Measurements from ENCODE around the gene TFAP2C.
"Not testable (repeated sequence)": the region's sequence is repeated elsewhere in the genome, so short reads cannot be mapped to it uniquely, and the experiment has no call there.

The TFAP2C gene

DNA sequence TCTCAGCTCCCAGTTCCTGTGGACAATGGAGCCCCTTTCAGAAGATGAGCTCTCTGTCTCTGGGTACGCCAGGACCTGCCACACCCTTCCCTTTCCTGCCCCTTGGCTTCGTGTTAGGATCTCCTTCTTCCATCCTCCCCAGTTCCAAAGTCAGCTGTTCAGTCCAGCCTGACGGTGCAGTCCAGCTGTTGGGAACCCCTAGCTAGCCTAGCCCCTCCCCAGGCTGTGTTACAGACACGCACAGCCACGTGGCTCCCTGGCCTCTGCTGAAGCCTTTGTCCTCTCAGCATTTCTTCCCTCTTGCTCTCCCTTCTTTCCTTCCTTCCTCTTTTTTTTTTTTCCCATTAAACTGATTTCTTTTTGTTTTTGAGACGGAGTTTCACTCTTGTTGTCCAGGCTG, 12.4 kb upstream of the TFAP2C start:
- no peak for DNase-seq (ENCODE audit: low spot score)

DNA sequence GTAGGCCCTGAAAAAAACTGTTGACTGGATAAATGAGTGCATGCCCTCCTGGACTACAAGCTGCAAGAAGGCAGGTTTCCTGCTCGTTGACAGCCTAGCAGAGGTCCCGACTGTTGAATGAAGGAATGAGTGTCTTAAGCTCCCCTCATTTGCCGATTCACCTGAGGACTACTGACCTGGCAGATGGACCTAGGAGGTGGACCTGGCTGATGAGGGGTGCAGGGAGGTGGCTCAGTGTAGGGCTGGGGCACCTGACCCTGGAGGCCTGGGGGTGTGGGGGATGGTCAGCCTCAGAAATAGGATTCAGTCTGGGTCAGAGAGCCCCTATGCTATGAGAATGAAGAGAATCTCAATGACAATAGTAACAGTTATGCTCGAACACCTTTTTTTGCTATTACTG, 11.6 kb upstream of the TFAP2C start:
- DNase-seq (ENCODE audit: low spot score) = no peak

DNA sequence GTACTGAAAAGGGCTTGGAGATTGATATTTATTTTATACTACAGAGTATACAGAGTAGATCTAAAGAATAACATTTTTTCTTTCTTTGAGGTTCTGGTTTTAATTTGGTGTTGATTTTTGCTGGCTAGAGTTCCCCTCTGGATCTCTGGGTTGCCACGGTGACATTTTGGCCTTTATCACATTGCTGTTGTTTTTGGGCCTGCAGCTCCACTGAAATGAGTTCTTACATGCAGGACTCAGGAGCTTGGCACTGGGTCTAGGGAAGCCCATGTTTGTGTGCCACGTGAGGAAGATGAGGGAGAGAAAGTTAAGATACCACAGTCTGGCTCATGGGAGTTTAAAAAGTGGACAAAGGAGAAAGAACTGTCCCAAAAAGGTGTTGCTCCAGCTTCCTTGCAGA, 7.4 kb upstream of the TFAP2C start:
- no peak for DNase-seq (ENCODE audit: low spot score)

DNA sequence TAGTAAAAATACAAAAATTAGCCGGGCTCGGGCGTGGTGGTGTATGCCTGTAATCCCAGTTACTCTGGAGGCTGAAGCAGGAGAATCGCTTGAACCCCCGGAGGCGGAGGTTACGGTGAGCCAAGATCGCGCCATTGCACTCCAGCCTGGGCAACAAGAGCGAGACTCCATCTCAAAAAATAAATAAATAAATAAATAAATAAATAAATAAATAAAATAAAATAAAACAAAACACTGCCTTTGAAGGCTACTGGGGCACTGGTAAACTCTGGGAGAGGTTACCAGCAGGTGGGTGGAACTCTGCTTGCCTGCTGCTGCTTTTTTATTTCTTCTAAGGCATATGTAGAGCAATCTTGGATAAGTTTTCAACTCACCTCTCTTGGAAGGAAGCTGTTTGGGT, 5.2 kb upstream of the TFAP2C start:
- not testable (repeated sequence) for DNase-seq (ENCODE audit: low spot score)

DNA sequence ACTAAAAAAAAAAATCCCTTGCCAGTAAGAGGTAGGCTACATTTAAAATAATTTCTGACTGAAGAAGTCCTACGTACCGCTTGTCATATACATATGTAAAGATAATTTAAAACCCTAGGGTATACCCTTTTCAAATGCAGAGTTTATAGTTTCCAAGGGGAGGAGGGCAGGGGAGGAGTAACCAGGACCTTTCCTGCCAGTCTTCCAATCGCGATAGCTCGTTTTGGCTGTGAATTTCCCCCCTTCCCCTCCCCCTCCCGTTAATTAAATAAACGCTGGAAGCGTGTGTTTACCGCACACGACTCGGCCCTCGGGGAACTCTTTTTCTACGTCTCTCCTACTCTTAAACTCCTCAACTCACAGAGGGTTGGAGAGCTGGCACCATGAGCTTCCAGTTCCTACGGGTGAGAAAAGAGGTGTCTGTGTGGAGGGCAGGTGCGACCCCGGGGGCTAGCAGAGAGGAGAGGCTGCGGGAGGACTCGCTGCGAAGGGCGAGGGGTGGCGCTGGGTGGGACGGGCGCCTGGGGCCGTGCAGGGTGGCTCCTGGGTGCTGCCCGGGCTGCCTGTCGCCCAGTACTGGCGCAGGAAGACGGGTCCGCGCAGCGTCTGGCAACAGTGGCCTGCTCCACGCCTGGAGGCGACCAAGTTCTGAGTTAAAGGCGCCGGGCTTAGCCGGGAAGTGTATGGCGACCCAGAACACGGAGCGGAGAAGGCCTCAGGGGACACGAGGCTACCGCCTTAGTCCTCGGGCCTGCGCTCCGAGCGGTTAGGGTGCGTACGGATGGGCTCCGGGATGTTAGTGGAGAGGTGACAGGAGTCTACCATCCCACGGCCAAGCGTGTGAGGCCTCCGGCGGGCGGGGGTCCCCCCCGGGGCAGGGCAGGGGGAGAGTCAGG, 4.1 kb upstream of the TFAP2C start:
- DNase-seq (ENCODE audit: low spot score) = peak; percentile 60

DNA sequence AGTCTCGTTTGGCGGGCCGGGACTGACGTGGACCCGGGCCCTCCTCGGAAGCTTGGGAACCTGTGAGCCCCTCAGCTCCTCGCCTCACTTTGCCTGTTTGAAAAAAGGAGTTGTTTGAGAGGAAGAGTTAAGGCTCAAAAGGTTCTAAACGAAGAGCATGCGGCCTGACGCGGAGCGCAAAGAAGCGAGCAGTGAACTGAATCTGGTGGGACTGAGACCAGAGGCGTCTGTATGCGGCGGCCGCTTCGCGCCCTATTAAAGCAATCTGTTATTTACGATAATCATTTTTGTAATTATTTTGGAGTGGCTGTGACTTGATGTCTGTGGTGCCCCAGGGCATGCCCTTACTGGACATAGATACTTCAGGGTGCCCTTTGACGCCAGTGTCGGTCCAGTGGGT, 3.3 kb upstream of the TFAP2C start:
- no peak for DNase-seq (ENCODE audit: low spot score)

DNA sequence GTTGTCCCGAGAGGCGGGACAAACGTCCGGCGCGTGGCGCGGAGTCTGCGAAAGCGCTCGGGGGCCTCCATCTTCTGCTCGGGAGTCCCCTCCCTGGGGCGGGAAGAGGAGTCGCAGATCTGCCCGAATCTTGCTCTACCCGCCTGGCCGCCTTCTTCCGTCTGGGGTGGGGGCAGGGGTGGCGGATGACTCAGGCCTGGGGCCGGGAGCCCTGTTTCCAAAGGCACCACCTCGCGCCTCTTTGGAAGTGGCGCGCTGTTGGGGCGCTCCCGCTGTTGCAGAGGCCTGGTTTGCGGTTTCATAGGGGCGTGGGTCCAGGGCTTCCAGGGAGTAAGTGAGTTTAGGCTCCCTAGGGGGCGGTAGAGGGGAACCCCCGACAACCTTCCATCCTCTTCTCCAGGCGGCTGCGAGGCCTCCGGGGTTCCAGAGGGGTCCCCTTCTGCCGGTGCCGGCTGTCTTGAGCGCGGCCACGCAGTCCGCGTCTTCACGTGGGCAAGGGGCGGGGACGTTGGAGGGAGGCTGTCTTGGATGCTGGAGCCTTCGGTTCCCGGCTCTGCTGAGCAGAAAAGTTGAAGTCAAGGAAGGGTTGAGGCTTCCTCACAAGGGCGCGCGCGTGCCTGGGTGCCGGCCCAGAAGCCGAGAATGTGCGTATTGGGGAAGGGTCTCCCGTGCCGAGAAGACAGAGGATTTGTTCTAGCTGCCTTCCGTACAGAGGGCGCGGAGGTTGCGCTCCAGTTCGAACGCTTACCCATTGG, 2.6 kb upstream of the TFAP2C start:
- DNase-seq (ENCODE audit: low spot score) = peak; percentile 86

DNA sequence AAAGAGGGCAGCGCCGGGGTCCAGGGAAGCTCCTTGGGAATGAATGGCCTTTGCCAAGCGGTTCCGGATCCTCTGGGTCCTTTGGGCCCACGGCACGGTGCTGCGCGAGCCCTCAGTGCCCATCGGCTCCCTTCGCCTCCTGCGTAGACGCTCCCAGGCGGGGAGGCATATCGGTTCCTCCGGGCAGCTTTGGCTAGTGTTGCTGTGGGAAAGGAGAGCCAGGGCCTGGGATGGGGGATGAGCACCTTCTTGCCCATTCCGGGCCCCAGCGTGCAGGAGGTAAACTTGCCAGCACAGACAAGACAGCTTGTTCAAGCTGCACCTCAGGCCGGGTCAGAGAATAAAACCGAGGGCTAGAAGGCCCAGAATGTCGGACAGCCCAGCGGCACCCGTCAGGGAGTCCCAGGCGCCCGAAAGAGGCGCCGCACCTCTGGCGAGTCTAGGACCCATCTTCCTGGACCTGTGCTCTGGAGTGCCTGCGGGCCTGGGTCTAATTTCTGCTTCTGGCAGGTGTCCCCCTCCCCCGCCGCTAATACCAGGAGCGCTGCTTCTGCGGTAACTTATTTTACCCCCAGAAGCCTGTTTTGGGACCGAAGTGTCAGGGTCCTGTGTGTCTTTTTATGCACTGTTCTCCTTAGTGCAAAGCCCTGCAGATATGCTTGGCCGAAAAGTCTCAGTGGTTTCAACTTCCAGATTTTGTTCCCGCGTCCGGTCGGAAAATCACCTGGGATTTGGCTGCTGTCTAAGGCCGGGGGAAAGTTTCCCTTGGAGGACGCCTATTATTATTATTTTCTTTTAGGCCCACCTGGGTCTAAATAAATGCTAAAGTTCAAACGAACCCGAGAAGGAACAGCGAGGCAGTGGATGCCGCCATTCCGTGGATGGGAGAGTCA, 1.7 kb upstream of the TFAP2C start:
- DNase-seq (ENCODE audit: low spot score) = peak; percentile 59

DNA sequence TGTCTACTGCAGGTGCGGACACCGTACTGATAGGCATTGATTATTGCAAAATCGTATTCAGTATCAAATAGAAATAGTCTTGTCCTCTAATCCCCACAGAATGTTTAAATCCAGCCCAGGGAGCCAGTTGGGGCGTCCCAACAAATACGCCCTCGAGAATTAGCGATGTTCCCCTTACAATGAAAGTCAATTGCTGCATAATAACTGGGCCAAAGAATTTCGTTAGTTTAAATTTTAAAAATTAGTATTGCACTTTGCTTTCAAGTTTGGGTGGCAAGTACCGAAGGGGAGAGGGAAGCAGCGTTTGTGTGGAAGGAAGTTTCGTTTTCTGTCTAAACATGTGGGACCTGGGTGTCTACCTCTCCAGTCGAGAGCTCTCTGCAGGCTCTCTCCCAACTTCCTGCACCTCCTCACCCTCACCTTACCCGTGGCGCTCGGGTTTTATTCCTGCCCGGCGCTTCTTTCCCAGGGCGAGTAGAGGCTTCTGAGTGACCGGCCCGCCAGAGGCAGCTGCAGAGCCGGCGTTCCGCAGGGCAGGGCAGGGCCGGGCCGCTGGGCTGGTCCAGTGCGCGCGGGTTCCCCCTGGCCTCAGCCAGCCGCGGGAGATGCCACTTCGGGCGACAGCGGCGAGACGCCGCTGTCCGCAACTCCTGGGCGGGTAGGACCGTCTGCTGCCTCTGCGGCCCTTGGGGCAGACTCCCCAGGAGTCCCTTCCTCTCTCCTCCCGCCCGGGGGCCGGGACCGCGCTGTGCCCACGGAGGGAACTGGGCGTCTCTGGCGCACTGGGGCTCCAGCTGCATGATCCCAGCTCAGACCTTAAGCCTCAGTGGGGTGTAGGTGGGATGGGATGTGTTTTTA, 862 bp upstream of the TFAP2C start:
- peak; percentile 76 for DNase-seq (ENCODE audit: low spot score)

DNA sequence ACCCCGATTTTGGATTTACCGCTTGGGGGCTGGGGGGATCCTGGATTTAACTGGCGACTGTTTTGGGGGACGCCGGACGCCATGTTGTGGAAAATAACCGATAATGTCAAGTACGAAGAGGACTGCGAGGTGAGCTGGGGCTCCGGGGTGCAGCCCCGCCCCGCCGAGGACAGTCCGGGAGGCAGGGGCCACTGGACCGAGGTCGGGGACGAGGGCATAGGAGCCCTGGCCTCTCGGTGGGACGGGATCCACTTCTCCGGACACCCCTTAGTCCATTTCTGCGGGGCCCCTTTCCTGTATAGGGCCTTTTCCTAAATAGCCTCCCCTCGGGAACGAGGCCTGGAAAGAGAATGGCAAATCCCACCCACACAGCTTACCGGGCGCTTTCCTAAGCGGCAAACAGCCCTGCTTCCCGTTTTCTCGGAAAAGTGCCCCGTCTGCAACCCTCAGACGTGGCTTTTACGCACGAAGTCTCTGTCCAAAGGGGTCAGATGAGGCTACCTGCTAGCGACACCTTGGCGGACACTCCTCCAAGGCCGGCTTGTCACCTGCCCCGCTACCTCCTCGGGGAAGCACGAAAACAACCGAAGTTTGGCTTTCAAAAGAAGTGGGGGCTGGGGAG, 469 bp downstream of the TFAP2C start:
- no peak for DNase-seq (ENCODE audit: low spot score)

DNA sequence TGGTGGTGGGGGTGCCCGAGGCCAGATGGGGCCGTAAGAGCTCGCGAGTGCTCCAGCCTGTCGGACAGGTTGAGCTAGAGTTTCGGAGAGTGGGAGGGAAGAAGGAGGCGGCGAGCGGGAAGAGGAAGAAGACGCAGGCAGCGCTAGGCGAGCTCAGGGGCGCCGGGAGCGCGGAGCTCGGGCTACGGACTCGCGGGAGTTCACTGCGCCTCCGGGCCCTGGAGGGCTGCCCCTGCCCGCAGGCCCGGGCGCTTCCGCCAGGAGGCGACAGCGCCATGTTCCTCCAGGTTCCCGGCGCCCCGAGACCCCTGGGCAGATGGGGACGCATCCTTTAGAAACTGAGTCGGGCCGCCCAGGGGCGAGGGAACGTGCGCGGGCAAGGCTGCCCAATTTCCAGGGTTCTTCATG, 984 bp downstream of the TFAP2C start:
- peak; percentile 90 for DNase-seq (ENCODE audit: low spot score)

DNA sequence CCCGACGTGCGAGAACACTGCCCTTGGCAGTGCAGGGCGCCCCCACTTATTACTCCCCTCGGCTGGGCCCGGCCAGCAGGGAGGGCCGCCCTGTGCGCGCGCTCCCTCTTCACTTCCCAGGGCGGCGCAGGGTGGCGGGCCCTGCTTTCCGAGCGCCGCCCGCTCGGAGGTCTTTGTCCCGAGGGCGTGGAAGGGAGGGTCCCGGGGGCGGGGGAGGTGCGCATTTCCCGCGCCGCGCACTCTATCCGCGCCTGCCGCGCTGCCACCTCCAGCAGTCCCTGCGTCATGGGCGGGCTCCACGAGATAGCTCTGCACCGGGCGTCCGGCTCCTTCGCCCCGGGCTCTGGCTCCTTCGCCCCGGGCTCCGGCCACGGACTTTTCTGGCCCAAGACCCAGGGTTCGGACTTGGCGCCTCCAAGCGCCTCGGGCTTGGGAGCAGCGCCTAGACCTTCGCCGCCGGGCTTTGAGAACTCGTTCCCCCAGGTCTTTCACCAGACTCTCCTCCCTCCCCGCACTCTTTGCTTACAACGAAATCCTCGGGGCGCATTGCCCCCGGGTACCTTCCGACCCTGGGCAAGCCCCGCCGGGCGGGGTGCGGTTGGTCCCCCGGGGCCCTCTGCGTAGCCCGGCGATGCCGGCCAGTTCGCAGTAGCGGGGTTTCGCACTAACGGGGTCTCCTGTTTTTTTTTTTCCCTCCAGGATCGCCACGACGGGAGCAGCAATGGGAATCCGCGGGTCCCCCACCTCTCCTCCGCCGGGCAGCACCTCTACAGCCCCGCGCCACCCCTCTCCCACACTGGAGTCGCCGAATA, 1.6 kb downstream of the TFAP2C start:
- peak; percentile 75 for DNase-seq (ENCODE audit: low spot score)

DNA sequence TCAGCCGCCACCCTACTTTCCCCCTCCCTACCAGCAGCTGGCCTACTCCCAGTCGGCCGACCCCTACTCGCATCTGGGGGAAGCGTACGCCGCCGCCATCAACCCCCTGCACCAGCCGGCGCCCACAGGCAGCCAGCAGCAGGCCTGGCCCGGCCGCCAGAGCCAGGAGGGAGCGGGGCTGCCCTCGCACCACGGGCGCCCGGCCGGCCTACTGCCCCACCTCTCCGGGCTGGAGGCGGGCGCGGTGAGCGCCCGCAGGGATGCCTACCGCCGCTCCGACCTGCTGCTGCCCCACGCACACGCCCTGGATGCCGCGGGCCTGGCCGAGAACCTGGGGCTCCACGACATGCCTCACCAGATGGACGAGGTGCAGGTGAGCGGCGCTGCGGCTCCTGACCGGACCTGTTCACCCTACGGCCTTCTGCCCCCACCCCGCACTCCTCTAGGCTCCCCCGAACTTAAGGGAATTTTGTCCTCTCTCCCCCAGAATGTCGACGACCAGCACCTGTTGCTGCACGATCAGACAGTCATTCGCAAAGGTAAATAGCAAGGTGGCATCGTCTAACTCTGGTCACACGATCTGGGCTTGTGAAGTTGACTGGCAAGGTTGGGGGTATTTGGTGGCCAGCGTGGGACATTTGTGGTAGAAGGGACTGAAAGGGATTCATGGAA, 2.3 kb downstream of the TFAP2C start:
- peak; percentile 67 for DNase-seq (ENCODE audit: low spot score)

DNA sequence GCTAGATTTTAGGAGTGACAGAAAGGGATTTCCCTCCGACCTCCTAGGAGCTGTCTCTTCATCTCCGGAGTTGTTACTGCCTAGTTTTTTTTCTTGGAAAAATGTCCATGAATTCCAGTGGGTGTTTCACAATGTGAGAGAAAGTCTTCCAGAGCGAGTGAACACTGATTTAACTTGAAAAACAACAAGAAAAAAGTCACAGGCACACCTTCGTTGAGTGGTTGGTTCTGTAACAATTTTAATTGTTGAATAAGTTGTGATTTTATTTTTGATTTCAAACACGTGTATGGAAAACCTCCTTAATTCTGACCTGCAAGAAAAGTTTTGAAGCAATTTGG, 2.9 kb downstream of the TFAP2C start:
- no peak for DNase-seq (ENCODE audit: low spot score)

DNA sequence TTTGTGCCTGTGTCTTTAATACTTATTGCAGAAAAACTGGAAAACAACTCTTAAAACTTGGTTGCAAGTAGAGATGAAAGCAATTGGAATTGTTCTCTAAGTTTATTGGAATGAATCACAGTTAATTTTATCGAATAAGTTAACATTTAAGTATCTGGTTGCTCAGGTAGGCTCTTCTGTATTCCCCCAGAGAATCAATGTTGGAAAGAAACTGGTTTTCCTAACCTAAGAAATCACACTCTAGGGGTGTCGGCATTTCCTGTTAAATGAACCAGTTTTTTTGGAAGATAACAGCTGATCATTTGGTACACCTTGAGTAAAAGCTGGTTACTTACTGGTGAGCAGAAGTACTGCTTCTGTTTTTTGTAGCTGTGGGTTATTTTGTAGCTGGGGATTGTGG, 5.2 kb downstream of the TFAP2C start:
- DNase-seq (ENCODE audit: low spot score) = no peak

DNA sequence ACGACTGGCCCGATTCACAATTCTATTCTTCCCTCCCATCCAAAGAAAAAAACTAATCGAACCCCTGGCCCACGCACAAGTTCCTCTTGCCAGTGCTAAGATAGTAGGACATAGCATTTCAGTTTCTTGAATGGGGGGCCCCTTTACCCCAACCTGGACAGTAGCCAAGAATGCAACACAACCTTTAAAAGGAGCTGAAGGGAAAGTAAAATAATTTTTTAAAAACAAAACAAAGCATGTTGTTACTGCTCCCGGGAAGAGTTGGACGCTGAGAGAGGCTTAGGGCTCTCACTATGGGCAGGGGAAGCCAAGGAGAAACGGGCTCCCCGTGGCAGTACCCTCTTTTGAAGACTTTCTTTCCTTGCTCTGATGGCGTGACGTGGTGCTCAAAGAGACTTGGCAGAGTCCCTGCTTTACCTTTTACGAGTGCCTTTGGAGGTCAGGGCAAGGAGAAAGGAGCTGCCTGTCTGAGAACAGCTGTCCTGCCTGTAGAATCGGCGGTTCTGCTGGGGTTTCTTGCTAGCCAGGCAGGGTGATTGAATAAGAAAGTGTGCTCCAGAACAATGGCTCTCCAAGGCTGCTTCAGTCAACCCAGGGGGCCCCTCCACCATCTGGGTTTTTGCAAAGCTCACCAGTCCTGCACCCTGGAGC, 5.8 kb downstream of the TFAP2C start:
- no peak for DNase-seq (ENCODE audit: low spot score)

DNA sequence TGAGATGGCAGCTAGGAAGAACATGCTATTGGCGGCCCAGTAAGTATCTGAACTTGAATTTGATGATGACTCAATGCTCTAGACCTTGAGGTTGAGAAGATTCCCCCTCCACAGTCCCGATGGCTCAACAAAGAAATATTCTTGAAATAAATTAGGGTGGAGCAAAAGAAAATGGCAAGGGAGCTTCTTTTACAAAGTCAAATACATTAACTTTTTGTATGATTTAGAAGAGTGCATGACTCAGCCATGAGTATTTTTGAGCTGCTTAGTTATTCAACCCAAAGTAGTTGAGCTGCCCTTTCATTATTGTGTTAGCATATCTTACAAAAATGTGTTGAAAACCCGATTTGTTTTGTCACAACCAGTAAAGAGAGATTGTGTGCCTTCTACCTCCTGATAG, 7.6 kb downstream of the TFAP2C start:
- DNase-seq (ENCODE audit: low spot score) = no peak

DNA sequence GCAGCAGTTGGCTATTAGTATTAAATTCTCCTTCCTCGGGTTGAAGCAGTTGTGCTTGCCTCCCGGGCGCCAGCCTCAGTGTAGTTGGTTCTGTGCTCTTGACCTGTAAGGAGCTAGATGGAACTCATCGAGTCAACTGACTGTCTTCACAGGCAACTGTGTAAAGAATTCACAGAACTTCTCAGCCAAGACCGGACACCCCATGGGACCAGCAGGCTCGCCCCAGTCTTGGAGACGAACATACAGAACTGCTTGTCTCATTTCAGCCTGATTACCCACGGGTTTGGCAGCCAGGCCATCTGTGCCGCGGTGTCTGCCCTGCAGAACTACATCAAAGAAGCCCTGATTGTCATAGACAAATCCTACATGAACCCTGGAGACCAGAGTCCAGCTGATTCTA, 8.5 kb downstream of the TFAP2C start:
- DNase-seq (ENCODE audit: low spot score) = no peak

DNA sequence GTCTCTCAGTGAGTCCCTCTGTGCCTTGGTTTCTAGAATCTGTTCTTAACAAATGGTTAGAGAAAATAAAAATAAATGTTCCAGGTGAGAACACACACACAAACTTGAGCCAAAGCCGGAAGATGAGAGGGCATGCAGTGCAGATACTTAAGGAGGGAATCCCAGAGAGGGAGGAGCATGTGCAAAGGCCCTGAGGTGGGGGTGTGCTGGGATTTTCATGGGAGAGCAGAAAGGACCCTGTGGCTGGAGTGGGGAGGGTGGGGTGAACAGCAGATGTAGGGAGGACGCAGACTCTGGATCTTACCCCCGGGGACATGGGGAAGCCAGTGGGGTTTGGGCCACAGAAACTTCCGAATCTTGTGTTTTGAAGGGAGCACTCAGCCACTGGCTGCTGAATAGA, 17.5 kb downstream of the TFAP2C start:
- DNase-seq (ENCODE audit: low spot score) = no peak
